Stimulated activated CD8-positive, alpha-beta memory T cell treated with anti-CD3 and anti-CD28 coated beads, Interleukin-12 subunit alpha, Interleukin-12 subunit beta, amount 100 ng/mL, for 4 hours (primary cell): ENCODE data around the gene FOXD4L4.
"Not testable (repeated sequence)": the region's sequence is repeated elsewhere in the genome, so short reads cannot be mapped to it uniquely, and the experiment has no call there.

Experiments used
- DNase-seq: peaks from one replicate; pipeline ENCODE4 v3.0.0-alpha.2; 2020; ENCODE audit warnings: low read depth

FOXD4L4 gene

GRCh38 chr9:65737096-65737564 lies at the start of gene FOXD4L4:
Gene FOXD4L4 (plus strand): TSS chr9:65737146. CDS start chr9:65737146, 0 bp downstream.
- not testable (repeated sequence) for DNase-seq

- DNase-seq, result not testable (repeated sequence)
These were observed 33.4 kb upstream of the FOXD4L4 start for GRCh38 chr9:65703550-65703949.

- DNase-seq, result not testable (repeated sequence)
These were observed 22.5 kb upstream of the FOXD4L4 start for GRCh38 chr9:65714445-65714844.

- DNase-seq, result not testable (repeated sequence)
These were observed 1.2 kb downstream of the FOXD4L4 start for GRCh38 chr9:65738133-65738532.
